IMR-90 (cell line): ENCODE results near the gene DDX42. TPM values are rescaled to one million over a fixed set of nuclear protein-coding genes. Genes with fewer than 3 reads are reported as not detected.

ENCODE experiments used
- ATAC-seq: fragments of 200-7000 bp; cut with Tn5 transposase; 2 replicates; pipeline ENCODE4 v1.9.1; 2020; ENCODE audit warnings: low read depth, mild to moderate bottlenecking, moderate library complexity
- BruUV-seq: library from RNA; stranded (reverse); fragments of 400-500 nt; replicated peaks from 2 replicates; lab custom pipeline; 2021; lab: Mats Ljungman, UMichigan
- CTCF ChIA-PET: fragments of 300-600 bp; formaldehyde crosslinking; extraction: SDS; loops from one replicate; lab custom pipeline; 2021; ENCODE audit warnings: antibody characterized with exemption; lab: Yijun Ruan, JAX
- POLR2A ChIA-PET: fragments of 300-600 bp; sonication (Branson Sonifier 250); formaldehyde crosslinking; loops from one replicate; lab custom pipeline; 2022; ENCODE audit warnings: antibody characterized with exemption; ENCODE audit not compliant: unreplicated experiment; lab: Charles Lee
- DNase-seq: peaks from one replicate; pipeline ENCODE4 v3.0.0; 2013
- H2AFZ ChIP-seq: replicated peaks from 2 replicates; pipeline ENCODE3; 2013; ENCODE audit warnings: low read length, mild to moderate bottlenecking; ENCODE audit not compliant: poor library complexity
- H2AK5ac ChIP-seq: 2 replicates; pipeline ENCODE4 v1.6.1; 2013; ENCODE audit warnings: low read depth, low read length, inconsistent platforms
- H2AK9ac ChIP-seq: replicated peaks from 2 replicates; pipeline ENCODE3; 2013; ENCODE audit warnings: mild to moderate bottlenecking, low read depth, low read length, moderate library complexity; ENCODE audit not compliant: poor library complexity
- H2BK120ac ChIP-seq: 2 replicates; pipeline ENCODE4 v1.6.1; 2013; ENCODE audit warnings: low read depth, low read length, inconsistent platforms
- H2BK15ac ChIP-seq: 3 replicates; pipeline ENCODE4 v1.6.1; 2013; ENCODE audit warnings: low read depth, low read length, inconsistent platforms
- H2BK20ac ChIP-seq: 2 replicates; pipeline ENCODE4 v1.6.1; 2013; ENCODE audit warnings: low read depth, mild to moderate bottlenecking, inconsistent platforms, low read length, moderate library complexity
- H2BK5ac ChIP-seq: 2 replicates; pipeline ENCODE4 v1.6.1; 2013; ENCODE audit warnings: mild to moderate bottlenecking, low read depth, low read length, inconsistent platforms; ENCODE audit not compliant: poor library complexity, severe bottlenecking
- H3K14ac ChIP-seq: replicated peaks from 2 replicates; pipeline ENCODE4 v1.6.1; 2013; ENCODE audit warnings: low read depth, low read length, inconsistent platforms
- H3K18ac ChIP-seq: 2 replicates; pipeline ENCODE4 v1.6.1; 2013; ENCODE audit warnings: low read depth, low read length, control low read depth
- H3K23ac ChIP-seq: 2 replicates; pipeline ENCODE4 v1.6.1; 2013; ENCODE audit warnings: low read depth, low read length, inconsistent platforms
- H3K27ac ChIP-seq: 2 replicates; pipeline ENCODE4 v1.5.1; 2013; ENCODE audit warnings: mild to moderate bottlenecking, control low read depth, low read length; ENCODE audit not compliant: insufficient read depth
- H3K27me3 ChIP-seq: 2 replicates; pipeline ENCODE4 v1.6.1; 2013; ENCODE audit warnings: low read length; ENCODE audit not compliant: control insufficient read depth, insufficient read depth
- H3K36me3 ChIP-seq: 2 replicates; pipeline ENCODE4 v1.6.1; 2013; ENCODE audit warnings: low read length, mixed read lengths; ENCODE audit not compliant: control insufficient read depth, insufficient read depth
- H3K4ac ChIP-seq: 2 replicates; pipeline ENCODE4 v1.6.1; 2013; ENCODE audit warnings: low read depth, low read length, inconsistent platforms
- H3K4me1 ChIP-seq: 2 replicates; pipeline ENCODE4 v1.6.1; 2013; ENCODE audit warnings: low read length, mixed read lengths; ENCODE audit not compliant: control insufficient read depth, insufficient read depth
- H3K4me2 ChIP-seq: 2 replicates; pipeline ENCODE4 v1.6.1; 2013; ENCODE audit warnings: low read depth, mild to moderate bottlenecking, control low read depth, low read length, moderate library complexity
- H3K4me3 ChIP-seq: 2 replicates; pipeline ENCODE4 v1.5.1; 2013; ENCODE audit warnings: low read depth, mild to moderate bottlenecking, control low read depth, low read length, moderate library complexity; ENCODE audit not compliant: insufficient read depth
- H3K56ac ChIP-seq: 2 replicates; pipeline ENCODE4 v1.6.1; 2013; ENCODE audit warnings: low read length, inconsistent platforms; ENCODE audit not compliant: insufficient read depth; ENCODE audit errors: extremely low read depth
- H3K79me1 ChIP-seq, 2 experiments: 2 replicates each; pipeline ENCODE4 v1.6.1; 2013; ENCODE audit warnings: low read length in 2 of 2, inconsistent platforms in 1 of 2, low read depth in 1 of 2
- H3K9ac ChIP-seq: 2 replicates; pipeline ENCODE4 v1.6.1; 2013; ENCODE audit warnings: low read depth, low read length, control low read depth
- H3K9me1 ChIP-seq: 2 replicates; pipeline ENCODE4 v1.6.1; 2013; ENCODE audit warnings: low read length, inconsistent platforms; ENCODE audit not compliant: insufficient read depth
- H3K9me3 ChIP-seq: 2 replicates; pipeline ENCODE4 v1.6.1; 2013; ENCODE audit warnings: low read length; ENCODE audit not compliant: control insufficient read depth, insufficient read depth
- H4K20me1 ChIP-seq: 2 replicates; pipeline ENCODE4 v1.6.1; 2013; ENCODE audit warnings: low read length, inconsistent platforms; ENCODE audit not compliant: insufficient read depth
- H4K5ac ChIP-seq: 2 replicates; pipeline ENCODE4 v1.6.1; 2013; ENCODE audit warnings: mild to moderate bottlenecking, low read depth, low read length, control low read depth
- H4K8ac ChIP-seq, 2 experiments: 2 replicates each; pipeline ENCODE4 v1.6.1; 2013; ENCODE audit warnings: low read depth in 2 of 2, low read length in 2 of 2, control low read depth in 1 of 2, inconsistent platforms in 1 of 2
- H4K91ac ChIP-seq: 2 replicates; pipeline ENCODE4 v1.6.1; 2013; ENCODE audit warnings: low read depth, low read length, inconsistent platforms; ENCODE audit not compliant: insufficient read depth
- BHLHE40 ChIP-seq: fragments of 150-350 bp; IDR thresholded peaks from 2 replicates; pipeline ENCODE4 v1.6.1; 2016; ENCODE audit warnings: mild to moderate bottlenecking, low read depth, low read length
- CEBPB ChIP-seq: IDR thresholded peaks from 2 replicates; pipeline ENCODE4 v1.6.1; 2012; ENCODE audit warnings: low read depth, low read length, improper control_type of control experiment
- CHD1 ChIP-seq: IDR thresholded peaks from 2 replicates; pipeline ENCODE4 v1.6.1; 2012; ENCODE audit warnings: low read depth, low read length, improper control_type of control experiment
- CTCF ChIP-seq: conservative IDR thresholded peaks from 2 replicates; pipeline ENCODE4 v1.5.1; 2012; ENCODE audit warnings: mild to moderate bottlenecking, low read depth, low read length, improper control_type of control experiment
- FOS ChIP-seq: fragments of 150-350 bp; IDR thresholded peaks from 2 replicates; pipeline ENCODE4 v1.6.1; 2016; ENCODE audit warnings: low read depth, low read length
- MAFK ChIP-seq: IDR thresholded peaks from 2 replicates; pipeline ENCODE4 v1.6.1; 2012; ENCODE audit warnings: low read depth, low read length, improper control_type of control experiment
- MAZ ChIP-seq: IDR thresholded peaks from 2 replicates; pipeline ENCODE4 v1.6.1; 2012; ENCODE audit warnings: low read depth, mild to moderate bottlenecking, low read length, improper control_type of control experiment, moderate library complexity, borderline replicate concordance
- MXI1 ChIP-seq: IDR thresholded peaks from 2 replicates; pipeline ENCODE4 v1.6.1; 2012; ENCODE audit warnings: low read depth, mild to moderate bottlenecking, low read length, moderate library complexity, borderline replicate concordance
- NFE2L2 ChIP-seq: fragments of 150-350 bp; IDR thresholded peaks from 2 replicates; pipeline ENCODE4 v1.6.1; 2016; ENCODE audit warnings: low read depth, mild to moderate bottlenecking, low read length
- POLR2A ChIP-seq: IDR thresholded peaks from 2 replicates; pipeline ENCODE4 v1.6.1; 2012; ENCODE audit warnings: mild to moderate bottlenecking, low read depth, low read length
- RAD21 ChIP-seq: IDR thresholded peaks from 2 replicates; pipeline ENCODE4 v1.6.1; 2012; ENCODE audit warnings: low read length, improper control_type of control experiment
- RCOR1 ChIP-seq: IDR thresholded peaks from 2 replicates; pipeline ENCODE4 v1.6.1; 2012; ENCODE audit warnings: mild to moderate bottlenecking, low read length, improper control_type of control experiment; ENCODE audit not compliant: insufficient replicate concordance
- RFX5 ChIP-seq: IDR thresholded peaks from 2 replicates; pipeline ENCODE4 v1.8.0; 2012; ENCODE audit warnings: low read depth, mild to moderate bottlenecking, low read length, moderate library complexity
- SMC3 ChIP-seq: fragments of 150-350 bp; IDR thresholded peaks from 2 replicates; pipeline ENCODE4 v1.6.1; 2016; ENCODE audit warnings: low read depth, mild to moderate bottlenecking, antibody characterized with exemption, low read length, moderate library complexity
- WGBS, 2 experiments: methylation state at CpG; one replicate each; pipeline versions ENCODE4 v1.1.5 to v1.1.7; 2013; ENCODE audit warnings: missing lambda C conversion rate in 2 of 2; ENCODE audit not compliant: insufficient read length in 1 of 2; ENCODE audit errors: extremely low coverage in 2 of 2; 5-methylcytosine and 5-hydroxymethylcytosine counted together
- dilution Hi-C: fragments of 300-500 bp; cut with HindIII; formaldehyde crosslinking; loops from one replicate; pipeline ENCODE4 v1.14.3; 2018; ENCODE audit warnings: low sequenced_read_pairs; ENCODE audit not compliant: unreplicated experiment
- in situ Hi-C: fragments of 300-500 bp; cut with MboI; formaldehyde crosslinking; loops from 3 replicates; pipeline ENCODE4 v1.14.3; 2019; ENCODE audit warnings: low sequenced_read_pairs, inconsistent platforms, mixed read lengths
- intact Hi-C: fragments of 100-400 bp; cut with micrococcal nuclease; formaldehyde crosslinking; loops from 2 replicates; pipeline ENCODE4 v1.10.0; 2022
- polyA plus RNA-seq, 3 experiments: library from polyadenylated mRNA; depleted of rRNA; stranded (reverse); fragments of >200 nt; gene quantifications; 2 replicates each; pipeline ENCODE4 v1.2.3, GENCODE V29; 2012; ENCODE audit warnings: low replicate concordance in 1 of 3
- total RNA-seq: library from RNA; depleted of rRNA; stranded (reverse); fragments of >200 nt; gene quantifications from 2 replicates; pipeline ENCODE4 v1.2.3, GENCODE V29; 2012
- TF ChIP-seq, protein P1 (sequence below): fragments of 150-350 bp; IDR thresholded peaks from 2 replicates; pipeline ENCODE4 v1.6.1; 2016; ENCODE audit warnings: low read depth, mild to moderate bottlenecking, low read length, moderate library complexity, borderline replicate concordance
- TF ChIP-seq, protein P2 (sequence below): fragments of 150-350 bp; IDR thresholded peaks from 2 replicates; pipeline ENCODE4 v1.6.1; 2017; ENCODE audit warnings: mild to moderate bottlenecking, antibody characterized with exemption, low read length, low read depth

Gene DDX42
- total and polyA plus RNA-seq, 2 of the 4 experiments (the other 2 are of a cell fraction): 75.8 to 91.5 TPM

DNA sequence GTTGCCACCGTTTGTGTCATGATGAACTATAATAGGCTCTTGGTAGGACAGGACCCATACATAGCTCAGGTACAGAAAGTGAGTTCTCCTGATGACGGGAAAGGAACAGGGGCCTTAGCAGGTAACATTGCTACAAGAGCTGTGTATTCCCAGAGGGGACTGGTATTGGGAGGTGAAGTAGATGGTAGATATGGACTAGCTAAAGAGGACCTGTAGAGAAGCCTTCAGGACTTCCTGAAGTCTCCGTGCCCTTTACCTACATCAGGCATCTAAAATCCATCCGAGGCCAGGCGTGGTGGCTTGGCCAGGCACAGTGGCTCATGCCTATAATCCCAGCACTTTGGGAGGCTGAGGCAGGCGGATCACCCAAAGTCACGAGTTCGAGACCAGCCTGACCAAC is 81.2 kb downstream of the DDX42 start:
- DNase-seq (no peak), ATAC-seq (no peak)
- Histone ChIP-seq H3K14ac (no peak overlapping the region), H4K20me1 (no peaks in the 10 kb centered on the region), H2BK15ac (no peak overlapping the region), H3K9me1 (no peaks in the 10 kb centered on the region), H2BK120ac (no peak overlapping the region), H2BK5ac (no peak overlapping the region), H4K8ac (no peak overlapping the region), H2BK20ac (no peak overlapping the region), H3K18ac (no peak overlapping the region), H3K4ac (no peak overlapping the region), H3K4me1 (no peaks in the 10 kb centered on the region), H3K9ac (no peak overlapping the region), H4K91ac (no peak overlapping the region), H2AK9ac (no peak overlapping the region), H3K36me3 (no peaks in the 10 kb centered on the region), H3K4me3 (no peak overlapping the region), H2AK5ac (no peak overlapping the region), H3K56ac (no peak overlapping the region), H3K27me3 (peaks cover 34% of the 10 kb centered on the region), H3K79me1 (no peaks in the 10 kb centered on the region), H4K5ac (no peak overlapping the region), H3K23ac (no peak overlapping the region), H3K27ac (no peak overlapping the region), H2AFZ (no peak overlapping the region), H3K9me3 (no peaks in the 10 kb centered on the region), H3K4me2 (no peak overlapping the region)
- BruUV-seq: no TSS peak
- dilution Hi-C loops: no loop called here
- ChIA-PET POLR2A (no interaction called here), CTCF (no interaction called here)
- TF ChIP-seq RCOR1: no peak
- no peak for TF ChIP-seq FOS
- TF ChIP-seq, protein P1, sequence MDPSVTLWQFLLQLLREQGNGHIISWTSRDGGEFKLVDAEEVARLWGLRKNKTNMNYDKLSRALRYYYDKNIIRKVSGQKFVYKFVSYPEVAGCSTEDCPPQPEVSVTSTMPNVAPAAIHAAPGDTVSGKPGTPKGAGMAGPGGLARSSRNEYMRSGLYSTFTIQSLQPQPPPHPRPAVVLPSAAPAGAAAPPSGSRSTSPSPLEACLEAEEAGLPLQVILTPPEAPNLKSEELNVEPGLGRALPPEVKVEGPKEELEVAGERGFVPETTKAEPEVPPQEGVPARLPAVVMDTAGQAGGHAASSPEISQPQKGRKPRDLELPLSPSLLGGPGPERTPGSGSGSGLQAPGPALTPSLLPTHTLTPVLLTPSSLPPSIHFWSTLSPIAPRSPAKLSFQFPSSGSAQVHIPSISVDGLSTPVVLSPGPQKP: no peak
- TF ChIP-seq MAZ: no peak
- no peak for TF ChIP-seq RAD21
- no peak for TF ChIP-seq MXI1
- TF ChIP-seq CEBPB: no peak
- TF ChIP-seq MAFK: no peak
- TF ChIP-seq POLR2A: no peak
- TF ChIP-seq RFX5: no peak
- no peak for TF ChIP-seq CTCF
- no peak for TF ChIP-seq CHD1
- no peak for TF ChIP-seq SMC3
- TF ChIP-seq, protein P2, sequence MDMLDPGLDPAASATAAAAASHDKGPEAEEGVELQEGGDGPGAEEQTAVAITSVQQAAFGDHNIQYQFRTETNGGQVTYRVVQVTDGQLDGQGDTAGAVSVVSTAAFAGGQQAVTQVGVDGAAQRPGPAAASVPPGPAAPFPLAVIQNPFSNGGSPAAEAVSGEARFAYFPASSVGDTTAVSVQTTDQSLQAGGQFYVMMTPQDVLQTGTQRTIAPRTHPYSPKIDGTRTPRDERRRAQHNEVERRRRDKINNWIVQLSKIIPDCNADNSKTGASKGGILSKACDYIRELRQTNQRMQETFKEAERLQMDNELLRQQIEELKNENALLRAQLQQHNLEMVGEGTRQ: no peak
- no peak for TF ChIP-seq BHLHE40
- TF ChIP-seq NFE2L2: no peak
- intact Hi-C loops: no loop called here
- in situ Hi-C loops: no loop called here
- WGBS, 2 experiments: 100% methylated on average over 5 of the region's 8 CpGs; no CpG with 5 or more reads in 1 of the 2 experiments
